Measurements from ENCODE around the gene DCBLD1.

DNA sequence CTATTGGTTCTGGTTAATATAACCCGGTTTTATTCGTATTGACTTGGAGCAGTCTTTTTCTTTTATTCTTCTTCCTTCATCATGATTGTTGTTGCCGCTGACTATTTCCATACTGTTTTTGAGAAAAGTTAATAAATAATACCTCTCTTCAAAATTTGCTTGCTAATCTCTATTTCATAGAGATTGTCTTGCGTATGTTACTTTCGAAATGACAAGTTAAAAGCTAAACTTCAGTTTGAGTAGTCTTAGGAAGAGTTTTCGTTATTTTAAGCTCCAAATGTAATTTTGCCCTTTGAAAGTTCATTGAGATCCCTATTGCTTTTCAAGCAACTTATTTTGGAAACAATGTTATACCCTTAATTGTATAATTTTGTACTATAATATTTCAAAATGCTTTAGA is 36.4 kb downstream of the DCBLD1 start:
- TF ChIP-seq, protein P1, sequence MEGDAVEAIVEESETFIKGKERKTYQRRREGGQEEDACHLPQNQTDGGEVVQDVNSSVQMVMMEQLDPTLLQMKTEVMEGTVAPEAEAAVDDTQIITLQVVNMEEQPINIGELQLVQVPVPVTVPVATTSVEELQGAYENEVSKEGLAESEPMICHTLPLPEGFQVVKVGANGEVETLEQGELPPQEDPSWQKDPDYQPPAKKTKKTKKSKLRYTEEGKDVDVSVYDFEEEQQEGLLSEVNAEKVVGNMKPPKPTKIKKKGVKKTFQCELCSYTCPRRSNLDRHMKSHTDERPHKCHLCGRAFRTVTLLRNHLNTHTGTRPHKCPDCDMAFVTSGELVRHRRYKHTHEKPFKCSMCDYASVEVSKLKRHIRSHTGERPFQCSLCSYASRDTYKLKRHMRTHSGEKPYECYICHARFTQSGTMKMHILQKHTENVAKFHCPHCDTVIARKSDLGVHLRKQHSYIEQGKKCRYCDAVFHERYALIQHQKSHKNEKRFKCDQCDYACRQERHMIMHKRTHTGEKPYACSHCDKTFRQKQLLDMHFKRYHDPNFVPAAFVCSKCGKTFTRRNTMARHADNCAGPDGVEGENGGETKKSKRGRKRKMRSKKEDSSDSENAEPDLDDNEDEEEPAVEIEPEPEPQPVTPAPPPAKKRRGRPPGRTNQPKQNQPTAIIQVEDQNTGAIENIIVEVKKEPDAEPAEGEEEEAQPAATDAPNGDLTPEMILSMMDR (IDR thresholded peaks at IDR 0.05) = no peak
- no peak for TF ChIP-seq POLR2A (IDR thresholded peaks at IDR 0.05)

Data from heart left ventricle (tissue), 13 donors.